ENCODE results near the gene KRT76. TPM values are rescaled to one million over a fixed set of nuclear protein-coding genes. Genes with fewer than 3 reads are reported as not detected.

Gene KRT76
- total RNA-seq, 1 experiment from 2014 or later = not detected

DNA sequence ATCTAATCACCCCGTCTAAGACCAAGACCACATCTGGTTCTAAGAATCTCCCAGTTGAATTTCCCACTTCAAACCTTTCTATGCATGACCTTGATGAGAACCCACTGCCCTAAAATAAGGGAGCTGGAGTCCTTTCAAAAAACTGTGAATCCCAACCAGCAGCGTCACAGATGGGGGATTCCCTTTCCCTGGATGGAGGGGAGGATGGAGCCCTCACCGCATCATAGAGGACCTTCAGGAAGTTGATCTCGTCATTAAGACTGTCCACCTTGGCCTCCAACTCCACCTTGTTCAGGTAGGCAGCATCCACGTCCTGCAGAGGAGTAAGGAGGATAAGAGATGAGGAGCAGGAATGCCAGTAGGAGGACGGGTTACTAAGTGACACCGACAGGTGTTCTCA lies 32.0 kb upstream of the KRT76 start:
- no peak overlapping the region for H4K5ac ChIP-seq (ENCODE audit: insufficient read length, low read depth, low read length)
- WGBS (ENCODE audit: extremely low coverage, insufficient read length, low lambda C conversion rate) = no CpG with 5 or more reads among the region's 7 CpGs
- Mint-ChIP-seq H3K9me3 (no peaks in the 10 kb centered on the region), H3K4me3 (no peak overlapping the region), H3K4me1 (peaks cover 14 to 16% of the 10 kb centered on the region in 2 experiments), H3K27ac (no peak overlapping the region), H3K36me3 (ENCODE audit: insufficient read depth in 1 of 3, low read depth in 3 of 3) (no peaks in the 10 kb centered on the region), H3K27me3 (ENCODE audit: low read depth) (peaks cover 12% of the 10 kb centered on the region)
- H4K91ac ChIP-seq (ENCODE audit: insufficient read length, low read depth, low read length) = no peak overlapping the region
- H4K8ac ChIP-seq (replicated peaks; ENCODE audit: insufficient read length, low read depth, low read length) = no peak overlapping the region
- no peak overlapping the region for H2BK15ac ChIP-seq (ENCODE audit: low read depth, low read length)
- H2AFZ ChIP-seq (ENCODE audit: low read length) = no peak overlapping the region
- H3T11ph ChIP-seq (ENCODE audit: low read length) = no peak overlapping the region
- H3K23ac ChIP-seq (ENCODE audit: insufficient read length, low read depth, low read length) = no peak overlapping the region
- no peak overlapping the region for H2BK12ac ChIP-seq (ENCODE audit: insufficient read length, low read depth, low read length)
- no peak overlapping the region for H2BK5ac ChIP-seq (ENCODE audit: insufficient read length, low read length)
- H3K9me3 ChIP-seq (ENCODE audit: control insufficient read depth, low read depth, low read length) = no peaks in the 10 kb centered on the region
- H3K4me2 ChIP-seq (ENCODE audit: insufficient read depth, insufficient read length, low read length) = no peak overlapping the region
- H3K79me2 ChIP-seq (ENCODE audit: insufficient read depth, low read length) = no peaks in the 10 kb centered on the region
- H3K4ac ChIP-seq (ENCODE audit: low read depth, low read length) = no peak overlapping the region
- no peak overlapping the region for H3K18ac ChIP-seq (ENCODE audit: insufficient read length, low read depth, low read length)
- H4K20me1 ChIP-seq (ENCODE audit: control insufficient read depth, insufficient read depth, insufficient read length) = no peaks in the 10 kb centered on the region
- no peaks in the 10 kb centered on the region for H3K23me2 ChIP-seq (ENCODE audit: insufficient read length, low read depth, low read length, poor library complexity, severe bottlenecking)
- H3K79me1 ChIP-seq (ENCODE audit: insufficient read depth, low read depth, low read length, poor library complexity, severe bottlenecking) = no peaks in the 10 kb centered on the region
- H3K27ac ChIP-seq (ENCODE audit: insufficient read length, low read depth, low read length) = no peak overlapping the region
- no peaks in the 10 kb centered on the region for H3K27me3 ChIP-seq (ENCODE audit: insufficient read depth, low read length)
- H3K56ac ChIP-seq (ENCODE audit: insufficient read length, low read depth, low read length) = no peak overlapping the region
- H2BK120ac ChIP-seq (ENCODE audit: low read depth, low read length, poor library complexity, severe bottlenecking) = no peak overlapping the region
- no peak overlapping the region for H3K14ac ChIP-seq (ENCODE audit: insufficient read depth, low read length)
- no peak for DNase-seq
- no peak overlapping the region for H2AK5ac ChIP-seq (ENCODE audit: insufficient read length, low read length)
- peaks cover 2% of the 10 kb centered on the region; the same call in 1 of the 2 replicates for H3K4me1 ChIP-seq (ENCODE audit: insufficient read depth, low read length)
- no peak overlapping the region for H2BK20ac ChIP-seq (ENCODE audit: low read depth, low read length, poor library complexity, severe bottlenecking)
- TF ChIP-seq, protein P1, sequence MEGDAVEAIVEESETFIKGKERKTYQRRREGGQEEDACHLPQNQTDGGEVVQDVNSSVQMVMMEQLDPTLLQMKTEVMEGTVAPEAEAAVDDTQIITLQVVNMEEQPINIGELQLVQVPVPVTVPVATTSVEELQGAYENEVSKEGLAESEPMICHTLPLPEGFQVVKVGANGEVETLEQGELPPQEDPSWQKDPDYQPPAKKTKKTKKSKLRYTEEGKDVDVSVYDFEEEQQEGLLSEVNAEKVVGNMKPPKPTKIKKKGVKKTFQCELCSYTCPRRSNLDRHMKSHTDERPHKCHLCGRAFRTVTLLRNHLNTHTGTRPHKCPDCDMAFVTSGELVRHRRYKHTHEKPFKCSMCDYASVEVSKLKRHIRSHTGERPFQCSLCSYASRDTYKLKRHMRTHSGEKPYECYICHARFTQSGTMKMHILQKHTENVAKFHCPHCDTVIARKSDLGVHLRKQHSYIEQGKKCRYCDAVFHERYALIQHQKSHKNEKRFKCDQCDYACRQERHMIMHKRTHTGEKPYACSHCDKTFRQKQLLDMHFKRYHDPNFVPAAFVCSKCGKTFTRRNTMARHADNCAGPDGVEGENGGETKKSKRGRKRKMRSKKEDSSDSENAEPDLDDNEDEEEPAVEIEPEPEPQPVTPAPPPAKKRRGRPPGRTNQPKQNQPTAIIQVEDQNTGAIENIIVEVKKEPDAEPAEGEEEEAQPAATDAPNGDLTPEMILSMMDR (conservative IDR thresholded peaks at IDR 0.05) = no peak
- no peak overlapping the region for H3K9ac ChIP-seq (ENCODE audit: extremely low read depth, insufficient read length, low read length)

All from H9 (cell line).